Lower leg skin (tissue), 3 donors: ENCODE data around the gene FAM107B.

ENCODE experiments used
- CTCF ChIP-seq, 3 donors: fragments of 450-650 bp; IDR thresholded peaks; one replicate each; pipeline ENCODE4 v1.5.1; 2016; ENCODE audit warnings: antibody characterized with exemption in 3 of 3, mild to moderate bottlenecking in 3 of 3, moderate library complexity in 2 of 3
- POLR2A ChIP-seq, 2 donors: fragments of 450-650 bp; IDR thresholded peaks; one replicate each; pipeline ENCODE4 v1.6.1; 2016 to 2017; ENCODE audit warnings: antibody characterized with exemption in 2 of 2, mild to moderate bottlenecking in 1 of 2, moderate library complexity in 1 of 2

- TF ChIP-seq CTCF (IDR thresholded peaks at IDR 0.05) (no peak), POLR2A (IDR thresholded peaks at IDR 0.05) (no peak)
These were observed 156.0 kb downstream of the FAM107B start for GRCh38 chr10:14618674-14619073.
